HepG2 (cell line): ENCODE data around the gene CCNYL1. TPM values are rescaled to one million over a fixed set of nuclear protein-coding genes. Genes with fewer than 3 reads are reported as not detected.

Experiments used
- BHLHE40 ChIP-seq: IDR thresholded peaks from 2 replicates; pipeline ENCODE4 v1.6.1; 2011; ENCODE audit warnings: low read length, improper control_type of control experiment
- ELF3 ChIP-seq: IDR thresholded peaks from 2 replicates; pipeline ENCODE4 v1.6.1; 2016; ENCODE audit warnings: missing genetic modification reagents, missing compliant biosample characterization
- HOMEZ ChIP-seq: IDR thresholded peaks from 2 replicates; pipeline ENCODE4 v1.6.1; 2016; ENCODE audit warnings: low read depth
- ISL2 ChIP-seq: sonication (generic); formaldehyde crosslinking; IDR thresholded peaks from 2 replicates; pipeline ENCODE4 v1.5.0; 2020; ENCODE audit warnings: missing genetic modification reagents
- KDM5A ChIP-seq: fragments of 200-600 bp; sonication (generic); IDR thresholded peaks from 2 replicates; pipeline ENCODE4 v1.7.0; 2018; ENCODE audit warnings: antibody characterized with exemption, mild to moderate bottlenecking, low read length, borderline replicate concordance
- LCORL ChIP-seq, 2 experiments: fragments of 450-650 bp in 1 of 2; sonication (generic) in 1 of 2; formaldehyde crosslinking in 1 of 2; IDR thresholded peaks; 2 replicates each; pipeline versions ENCODE4 v1.5.0 to v1.6.1; 2017 to 2020; ENCODE audit warnings: antibody characterized with exemption in 1 of 2, missing genetic modification reagents in 1 of 2
- NFAT5 ChIP-seq: sonication (generic); formaldehyde crosslinking; IDR thresholded peaks from 2 replicates; pipeline ENCODE4 v1.4.0; 2020; ENCODE audit warnings: missing genetic modification reagents
- REL ChIP-seq: sonication (generic); formaldehyde crosslinking; conservative IDR thresholded peaks from 2 replicates; pipeline ENCODE4 v1.8.0; 2022; ENCODE audit warnings: mild to moderate bottlenecking, missing genetic modification reagents, moderate library complexity
- RFXAP ChIP-seq: sonication (generic); formaldehyde crosslinking; IDR thresholded peaks from 2 replicates; pipeline ENCODE4 v1.4.0; 2020; ENCODE audit warnings: missing genetic modification reagents, borderline replicate concordance
- RXRB ChIP-seq: IDR thresholded peaks from 2 replicates; pipeline ENCODE4 v1.6.1; 2016; ENCODE audit warnings: borderline replicate concordance, missing genetic modification reagents, missing compliant biosample characterization
- SATB2 ChIP-seq: sonication (generic); formaldehyde crosslinking; IDR thresholded peaks from 2 replicates; pipeline ENCODE4 v1.5.0; 2020; ENCODE audit warnings: missing genetic modification reagents
- SOX5 ChIP-seq: IDR thresholded peaks from 2 replicates; pipeline ENCODE4 v1.6.1; 2016; ENCODE audit warnings: borderline replicate concordance
- TGIF2 ChIP-seq: IDR thresholded peaks from 2 replicates; pipeline ENCODE4 v1.6.1; 2016; ENCODE audit warnings: control low read depth, missing compliant biosample characterization
- ZBTB3 ChIP-seq: sonication (generic); formaldehyde crosslinking; IDR thresholded peaks from 2 replicates; pipeline ENCODE4 v1.4.0; 2020; ENCODE audit warnings: low read depth, mild to moderate bottlenecking, moderate library complexity, missing genetic modification reagents, borderline replicate concordance
- ZFAT ChIP-seq: sonication (generic); formaldehyde crosslinking; conservative IDR thresholded peaks from 2 replicates; pipeline ENCODE4 v1.8.1; 2023; ENCODE audit warnings: missing genetic modification reagents, inconsistent platforms
- ZNF30 ChIP-seq: sonication (generic); formaldehyde crosslinking; IDR thresholded peaks from 2 replicates; pipeline ENCODE4 v1.5.0; 2020; ENCODE audit warnings: mild to moderate bottlenecking, missing genetic modification reagents
- ZNF501 ChIP-seq: sonication (generic); formaldehyde crosslinking; IDR thresholded peaks from 2 replicates; pipeline ENCODE4 v1.5.1; 2020; ENCODE audit warnings: mild to moderate bottlenecking, moderate library complexity, missing genetic modification reagents
- ZNF660 ChIP-seq: sonication (generic); formaldehyde crosslinking; IDR thresholded peaks from 2 replicates; pipeline ENCODE4 v1.5.1; 2020; ENCODE audit warnings: mild to moderate bottlenecking, low read depth, missing genetic modification reagents, borderline replicate concordance
- ZNF703 ChIP-seq: sonication (generic); formaldehyde crosslinking; IDR thresholded peaks from 2 replicates; pipeline ENCODE4 v1.5.1; 2020; ENCODE audit warnings: missing genetic modification reagents, mild to moderate bottlenecking, moderate library complexity, borderline replicate concordance
- ZNF772 ChIP-seq: sonication (generic); formaldehyde crosslinking; IDR thresholded peaks from 2 replicates; pipeline ENCODE4 v1.5.0; 2020; ENCODE audit warnings: mild to moderate bottlenecking, missing genetic modification reagents
- ZNF775 ChIP-seq: sonication (generic); formaldehyde crosslinking; IDR thresholded peaks from 2 replicates; pipeline ENCODE4 v1.4.0; 2020; ENCODE audit warnings: missing genetic modification reagents, mild to moderate bottlenecking, moderate library complexity, borderline replicate concordance
- polyA plus RNA-seq, 8 experiments: library from polyadenylated mRNA; depleted of rRNA in 3 of 8; stranded (reverse) in 7 of 8; unstranded in 1 of 8; fragments of >200 nt; fragmentation: Illumina TruSeq in 4 of 8; extraction: Trizol in 4 of 8; gene quantifications; 2 replicates each; pipeline versions ENCODE4 v1.2.1 to v1.2.3, GENCODE V29; 2011 to 2016; ENCODE audit warnings: low read depth in 4 of 8, missing spikeins in 1 of 8, mixed read lengths in 1 of 8; ENCODE audit not compliant: insufficient read depth in 1 of 8
- total RNA-seq, 5 experiments: library from RNA; depleted of rRNA; stranded (reverse); fragments of >200 nt; fragmentation: Illumina TruSeq; extraction: Trizol; gene quantifications; 2 replicates each; pipeline ENCODE4 v1.2.3, GENCODE V29; 2016; ENCODE audit warnings: low read depth in 1 of 5
- TF ChIP-seq, protein P1 (sequence below): sonication (generic); formaldehyde crosslinking; IDR thresholded peaks from 2 replicates; pipeline ENCODE4 v1.8.0; 2022; ENCODE audit warnings: low read depth, missing genetic modification reagents

Gene CCNYL1
- total and polyA plus RNA-seq, 2 of the 13 experiments (the other 11 are each of a cell fraction or from before 2014, with no cell fraction given), result 12.5 to 16.2 TPM

- 0 out of 2 replicates have a peak, but pooled peaks have one; percentile 37 for TF ChIP-seq ISL2 (CRISPR knock-in tag)
- TF ChIP-seq ZBTB3 (CRISPR knock-in tag), result peak; percentile 91
- TF ChIP-seq ZNF775 (CRISPR knock-in tag), result no peak
- TF ChIP-seq LCORL (IDR thresholded peaks at IDR 0.05), result no peak
- TF ChIP-seq LCORL (CRISPR knock-in tag; IDR thresholded peaks at IDR 0.05), result peak; percentile 84
- TF ChIP-seq SOX5 (CRISPR knock-in tag), result peak; percentile 81
- TF ChIP-seq ZFAT (CRISPR knock-in tag), result no peak
- TF ChIP-seq HOMEZ, result peak; percentile 89
- no peak for TF ChIP-seq BHLHE40
- TF ChIP-seq REL, result no peak
- TF ChIP-seq ZNF772, result peak; percentile 80; the same call in 1 of the 2 replicates
- TF ChIP-seq ZNF703, result no peak
- no peak for TF ChIP-seq ZNF30 (CRISPR knock-in tag)
- peak; percentile 72 for TF ChIP-seq ELF3 (CRISPR knock-in tag)
- TF ChIP-seq RFXAP (CRISPR knock-in tag), result no peak
- no peak for TF ChIP-seq SATB2 (CRISPR knock-in tag)
- TF ChIP-seq, protein P1, sequence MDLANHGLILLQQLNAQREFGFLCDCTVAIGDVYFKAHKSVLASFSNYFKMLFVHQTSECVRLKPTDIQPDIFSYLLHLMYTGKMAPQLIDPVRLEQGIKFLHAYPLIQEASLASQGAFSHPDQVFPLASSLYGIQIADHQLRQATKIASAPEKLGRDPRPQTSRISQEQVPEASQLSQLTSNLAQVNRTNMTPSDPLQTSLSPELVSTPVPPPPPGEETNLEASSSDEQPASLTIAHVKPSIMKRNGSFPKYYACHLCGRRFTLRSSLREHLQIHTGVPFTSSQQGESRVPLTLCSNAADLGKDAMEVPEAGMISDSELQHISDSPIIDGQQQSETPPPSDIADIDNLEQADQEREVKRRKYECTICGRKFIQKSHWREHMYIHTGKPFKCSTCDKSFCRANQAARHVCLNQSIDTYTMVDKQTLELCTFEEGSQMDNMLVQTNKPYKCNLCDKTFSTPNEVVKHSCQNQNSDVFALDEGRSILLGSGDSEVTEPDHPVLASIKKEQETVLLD (CRISPR knock-in tag), result no peak
- TF ChIP-seq NFAT5 (CRISPR knock-in tag), result no peak
- no peak for TF ChIP-seq ZNF660 (CRISPR knock-in tag)
- peak; percentile 63 for TF ChIP-seq ZNF501 (CRISPR knock-in tag)
- 0 out of 2 replicates have a peak, but pooled peaks have one; percentile 50 for TF ChIP-seq TGIF2 (CRISPR knock-in tag)
- TF ChIP-seq KDM5A, result no peak
- TF ChIP-seq RXRB, result peak; percentile 76; the same call in 1 of the 2 replicates
Observed at GRCh38 chr2:207782238-207783030, 71.0 kb downstream of the CCNYL1 start (continued).
